Measurements from ENCODE around the gene MUC4.

MUC4 gene

GRCh38 chr3:195847055-195847950 is 35.6 kb upstream of the MUC4 start:
- no peak overlapping the region for H3K4me3 ChIP-seq (ENCODE audit: low read depth, low read length)
- TF ChIP-seq, protein P1, sequence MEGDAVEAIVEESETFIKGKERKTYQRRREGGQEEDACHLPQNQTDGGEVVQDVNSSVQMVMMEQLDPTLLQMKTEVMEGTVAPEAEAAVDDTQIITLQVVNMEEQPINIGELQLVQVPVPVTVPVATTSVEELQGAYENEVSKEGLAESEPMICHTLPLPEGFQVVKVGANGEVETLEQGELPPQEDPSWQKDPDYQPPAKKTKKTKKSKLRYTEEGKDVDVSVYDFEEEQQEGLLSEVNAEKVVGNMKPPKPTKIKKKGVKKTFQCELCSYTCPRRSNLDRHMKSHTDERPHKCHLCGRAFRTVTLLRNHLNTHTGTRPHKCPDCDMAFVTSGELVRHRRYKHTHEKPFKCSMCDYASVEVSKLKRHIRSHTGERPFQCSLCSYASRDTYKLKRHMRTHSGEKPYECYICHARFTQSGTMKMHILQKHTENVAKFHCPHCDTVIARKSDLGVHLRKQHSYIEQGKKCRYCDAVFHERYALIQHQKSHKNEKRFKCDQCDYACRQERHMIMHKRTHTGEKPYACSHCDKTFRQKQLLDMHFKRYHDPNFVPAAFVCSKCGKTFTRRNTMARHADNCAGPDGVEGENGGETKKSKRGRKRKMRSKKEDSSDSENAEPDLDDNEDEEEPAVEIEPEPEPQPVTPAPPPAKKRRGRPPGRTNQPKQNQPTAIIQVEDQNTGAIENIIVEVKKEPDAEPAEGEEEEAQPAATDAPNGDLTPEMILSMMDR (IDR thresholded peaks at IDR 0.05; ENCODE audit: low read depth, low read length, missing control alignments): no peak
- no peak for DNase-seq (ENCODE audit: low read depth)

DNA sequence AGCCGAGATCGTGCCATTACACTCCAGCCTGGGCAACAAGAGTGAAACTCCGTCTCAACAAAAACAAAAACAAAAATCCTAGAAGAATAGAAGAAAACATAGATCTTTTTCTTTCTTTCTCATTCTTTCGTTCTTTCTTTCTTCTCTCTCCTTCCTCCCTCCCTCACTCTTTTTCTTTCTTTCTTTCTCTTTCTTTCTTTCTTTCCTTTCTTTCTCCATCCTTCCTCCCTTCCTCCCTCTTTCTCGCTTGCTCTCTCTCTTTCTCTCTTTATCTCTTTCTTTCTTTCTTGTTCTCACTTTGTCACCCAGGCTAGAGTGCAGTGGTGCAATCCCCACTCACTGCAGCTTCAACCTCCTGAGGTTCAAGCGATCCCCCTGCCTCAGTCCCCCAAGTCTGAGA is 33.8 kb upstream of the MUC4 start:
- TF ChIP-seq, protein P1 (IDR thresholded peaks at IDR 0.05; ENCODE audit: low read depth, low read length, missing control alignments): no peak
- no peak for DNase-seq (ENCODE audit: low read depth)
- no peak overlapping the region for H3K4me3 ChIP-seq (ENCODE audit: low read depth, low read length)

DNA sequence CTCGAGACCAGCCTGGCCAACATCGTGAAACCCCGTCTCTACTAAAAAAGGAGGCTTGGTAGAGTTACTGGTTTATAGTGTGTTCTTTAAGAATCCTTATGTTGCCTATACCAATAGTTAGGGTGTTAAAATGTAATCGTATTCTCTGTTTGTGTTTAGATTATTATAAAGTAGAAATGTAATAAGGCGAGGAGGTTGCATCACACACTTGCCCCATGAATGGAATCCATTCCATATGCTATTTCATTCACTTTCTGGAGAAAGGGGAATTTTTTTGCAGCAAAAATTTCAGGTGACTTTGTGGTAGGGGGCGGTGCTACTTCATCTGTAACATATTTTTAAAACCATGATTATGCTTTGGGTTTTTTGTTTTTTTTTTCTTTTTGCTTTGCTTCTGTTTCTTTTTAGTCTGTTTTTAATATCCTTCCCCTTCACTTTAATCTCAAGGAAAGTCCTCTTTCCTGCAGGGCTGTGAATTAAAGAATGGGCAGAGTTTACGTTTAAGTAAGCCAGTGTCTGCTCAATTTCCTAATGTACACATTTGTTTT is 33.0 kb upstream of the MUC4 start:
- TF ChIP-seq, protein P1 (IDR thresholded peaks at IDR 0.05; ENCODE audit: low read depth, low read length, missing control alignments): no peak
- H3K4me3 ChIP-seq (ENCODE audit: low read depth, low read length): no peak overlapping the region

GRCh38 chr3:195839260-195840010 is 27.7 kb upstream of the MUC4 start:
- H3K4me3 ChIP-seq (ENCODE audit: low read depth, low read length): no peak overlapping the region

More for the DNA sequence above, 33.0 kb upstream of the MUC4 start:
- no peak for DNase-seq (ENCODE audit: low read depth)

DNA sequence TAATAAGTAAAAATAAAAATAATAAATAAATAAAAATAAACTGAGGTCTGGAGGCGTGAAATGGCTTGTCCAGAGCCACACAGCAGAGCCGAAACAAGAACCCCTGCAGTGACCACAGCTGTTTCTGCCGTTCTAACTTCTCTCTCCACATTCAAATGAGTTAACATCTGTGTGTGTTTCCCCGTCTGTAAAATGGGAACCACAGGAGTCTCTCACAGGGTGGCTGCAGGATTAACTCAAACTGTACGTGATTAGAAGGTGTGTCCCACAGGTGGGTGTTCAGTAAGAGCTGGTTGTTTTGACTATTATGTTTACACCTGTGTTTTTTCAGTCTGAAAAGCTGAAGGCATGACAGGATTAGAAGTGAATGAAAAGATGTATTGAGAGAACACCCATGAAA is 27.0 kb upstream of the MUC4 start:
- H3K4me3 ChIP-seq (ENCODE audit: low read depth, low read length): no peak overlapping the region
- DNase-seq (ENCODE audit: low read depth): peak; percentile 22
- TF ChIP-seq, protein P1 (IDR thresholded peaks at IDR 0.05; ENCODE audit: low read depth, low read length, missing control alignments): no peak

More at GRCh38 chr3:195839260-195840010, 27.7 kb upstream of the MUC4 start:
- TF ChIP-seq, protein P1 (IDR thresholded peaks at IDR 0.05; ENCODE audit: low read depth, low read length, missing control alignments): no peak
- no peak for DNase-seq (ENCODE audit: low read depth)

DNA sequence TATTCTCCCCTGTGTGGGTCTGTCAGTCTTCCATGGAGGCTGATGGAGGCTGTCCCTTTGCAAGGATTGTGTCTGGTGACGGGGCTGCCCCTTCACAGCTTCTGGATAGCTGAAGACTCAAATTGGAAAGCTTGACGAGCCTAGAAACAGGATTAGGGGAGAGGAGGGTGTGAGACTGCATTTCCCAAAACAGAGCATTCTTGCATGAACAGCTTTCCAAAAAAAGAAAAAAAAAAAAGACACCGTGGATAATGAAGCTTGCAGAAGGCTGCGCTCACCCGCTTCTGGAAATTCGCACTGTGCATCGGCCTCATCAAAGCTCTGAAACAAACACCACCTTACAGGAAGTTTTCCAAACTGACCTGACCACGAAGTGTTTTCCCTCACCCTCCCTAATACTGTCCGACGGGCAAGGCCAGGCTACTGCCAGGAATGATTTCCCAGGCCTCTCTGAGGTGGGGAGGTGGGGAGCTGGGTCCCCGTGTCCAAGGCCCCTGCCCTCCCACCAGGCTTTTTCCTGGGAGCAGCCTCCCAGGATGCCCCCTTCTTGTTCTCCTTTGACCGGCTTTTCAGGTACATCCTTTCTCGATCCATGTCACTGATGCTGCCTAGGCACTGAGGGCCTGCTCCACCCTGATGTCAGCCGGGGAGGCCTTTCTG is 24.9 kb upstream of the MUC4 start:
- no peak overlapping the region for H3K4me3 ChIP-seq (ENCODE audit: low read depth, low read length)
- no peak for DNase-seq (ENCODE audit: low read depth)
- TF ChIP-seq, protein P1 (IDR thresholded peaks at IDR 0.05; ENCODE audit: low read depth, low read length, missing control alignments): no peak
